K562 (cell line): ENCODE measurements around the gene ST14. TPM values are rescaled to one million over a fixed set of nuclear protein-coding genes. Genes with fewer than 3 reads are reported as not detected.

ENCODE experiments used
- ATAC-seq: fragments of 200-7000 bp; cut with Tn5 transposase; 3 replicates; pipeline ENCODE4 v1.9.1; 2020; ENCODE audit warnings: moderate library complexity
- BruUV-seq: library from RNA; stranded (reverse); fragments of 400-500 nt; replicated peaks from 2 replicates; lab custom pipeline; 2021; lab: Mats Ljungman, UMichigan
- CTCF ChIA-PET: fragments of 300-600 bp; formaldehyde crosslinking; extraction: SDS; loops from one replicate; lab custom pipeline; 2021; ENCODE audit warnings: low intra/inter-chr PET ratio; lab: Yijun Ruan, JAX
- POLR2A ChIA-PET: fragments of 300-600, 350-650 bp; sonication (Branson Sonifier 250); formaldehyde crosslinking; extraction: SDS; loops from one replicate; lab custom pipeline; 2021; ENCODE audit warnings: antibody characterized with exemption, inconsistent platforms; lab: Yijun Ruan, JAX
- DNase-seq, 4 experiments: peaks; one replicate each; pipeline versions ENCODE4 v3.0.0 to v3.0.0-alpha.2; 2011 to 2018; ENCODE audit warnings: low spot score in 3 of 4, mixed read lengths in 3 of 4; ENCODE audit errors: extremely low read depth in 1 of 4
- FAIRE-seq: peaks from 2 replicates; lab custom pipeline; 2011; peaks lifted over from hg19 to GRCh38; lab: Jason Lieb, UNC
- H2AFZ ChIP-seq: 2 replicates; pipeline ENCODE4 v1.6.0; 2011; ENCODE audit warnings: low read depth, low read length, control low read depth, inconsistent platforms
- H3K27ac ChIP-seq: fragments of 200-600 bp; 3 replicates; pipeline ENCODE4 v1.8.0; 2011; ENCODE audit warnings: low read depth, mild to moderate bottlenecking, control low read depth, inconsistent platforms, low read length, moderate library complexity, mixed read lengths; ENCODE audit errors: extremely low read depth
- H3K27me3 ChIP-seq, 2 experiments: fragments of 300-600 bp in 1 of 2; 2 replicates in 1 of 2; 3 replicates in 1 of 2; pipeline versions ENCODE4 v1.6.0 to v1.8.0; 2011; ENCODE audit warnings: inconsistent platforms in 2 of 2, low read length in 2 of 2, mild to moderate bottlenecking in 1 of 2, mixed read lengths in 1 of 2, moderate library complexity in 1 of 2; ENCODE audit not compliant: control insufficient read depth in 2 of 2, insufficient read depth in 2 of 2
- H3K36me3 ChIP-seq: fragments of 300-600 bp; 3 replicates; pipeline ENCODE4 v1.8.0; 2011; ENCODE audit warnings: mild to moderate bottlenecking, low read length, inconsistent platforms; ENCODE audit not compliant: control insufficient read depth, insufficient read depth
- H3K4me1 ChIP-seq, 2 experiments: fragments of 200-600 bp in 1 of 2; replicated peaks in 1 of 2; 2 replicates in 1 of 2; 3 replicates in 1 of 2; pipeline versions ENCODE4 v1.5.1 to v1.8.0; 2011; ENCODE audit warnings: inconsistent platforms in 2 of 2, low read length in 2 of 2, mild to moderate bottlenecking in 1 of 2, mixed read lengths in 1 of 2, moderate library complexity in 1 of 2; ENCODE audit not compliant: control insufficient read depth in 2 of 2, insufficient read depth in 2 of 2
- H3K4me2 ChIP-seq: 2 replicates; pipeline ENCODE4 v1.6.1; 2011; ENCODE audit warnings: low read length, control low read depth, inconsistent platforms, mixed read lengths; ENCODE audit not compliant: insufficient read depth
- H3K4me3 ChIP-seq: fragments of 200-600 bp; sonication (generic), shearing (Covaris generic); 2 replicates; pipeline ENCODE4 v1.5.1; 2016; ENCODE audit warnings: control low read depth, inconsistent platforms
- H3K79me2 ChIP-seq: fragments of 200-600 bp; 3 replicates; pipeline ENCODE4 v1.8.0; 2011; ENCODE audit warnings: low read length, inconsistent platforms; ENCODE audit not compliant: control insufficient read depth, insufficient read depth
- H3K9ac ChIP-seq, 2 experiments: 2 replicates each; pipeline versions ENCODE4 v1.6.0 to v1.6.1; 2011; ENCODE audit warnings: low read depth in 2 of 2, low read length in 2 of 2, control low read depth in 1 of 2, inconsistent platforms in 1 of 2, mild to moderate bottlenecking in 1 of 2, mixed read lengths in 1 of 2; ENCODE audit not compliant: insufficient read depth in 1 of 2
- H3K9me1 ChIP-seq: one replicate; pipeline ENCODE4 v1.6.0; 2011; ENCODE audit warnings: inconsistent platforms, mild to moderate bottlenecking, low read length, moderate library complexity; ENCODE audit not compliant: control insufficient read depth, insufficient read depth
- H3K9me3 ChIP-seq: replicated peaks from 2 replicates; pipeline ENCODE4 v1.5.1; 2011; ENCODE audit warnings: low read depth, low read length, inconsistent platforms; ENCODE audit not compliant: control insufficient read depth, insufficient read depth
- H4K20me1 ChIP-seq: replicated peaks from 2 replicates; pipeline ENCODE4 v1.6.1; 2011; ENCODE audit warnings: low read length, inconsistent platforms, mixed read lengths; ENCODE audit not compliant: control insufficient read depth, insufficient read depth
- BRD9 ChIP-seq: fragments of 450-650 bp; IDR thresholded peaks from 2 replicates; pipeline ENCODE4 v1.6.1; 2018; ENCODE audit warnings: low read depth; ENCODE audit not compliant: partially characterized antibody
- MGA ChIP-seq: fragments of 450-650 bp; IDR thresholded peaks from 2 replicates; pipeline ENCODE4 v1.6.1; 2016; ENCODE audit warnings: mild to moderate bottlenecking, moderate library complexity
- MITF ChIP-seq: IDR thresholded peaks from 2 replicates; pipeline ENCODE4 v1.6.1; 2014; ENCODE audit warnings: antibody characterized with exemption
- NFXL1 ChIP-seq: fragments of 450-650 bp; formaldehyde crosslinking; IDR thresholded peaks from 2 replicates; pipeline ENCODE4 v1.4.0; 2021; ENCODE audit warnings: mild to moderate bottlenecking
- PHF20 ChIP-seq: fragments of 450-650 bp; IDR thresholded peaks from 2 replicates; pipeline ENCODE4 v1.6.1; 2018; ENCODE audit not compliant: partially characterized antibody
- SP1 ChIP-seq: sonication (generic); formaldehyde crosslinking; IDR thresholded peaks from 2 replicates; pipeline ENCODE4 v1.8.1; 2022; ENCODE audit warnings: mild to moderate bottlenecking, missing genetic modification reagents
- ZNF431 ChIP-seq: sonication (generic); formaldehyde crosslinking; IDR thresholded peaks from 2 replicates; pipeline ENCODE4 v1.8.0; 2022; ENCODE audit warnings: mild to moderate bottlenecking, missing genetic modification reagents
- ZNF445 ChIP-seq: fragments of 250-450 bp; sonication (Bioruptor Pico); IDR thresholded peaks from 2 replicates; pipeline ENCODE4 v1.4.0; 2020; ENCODE audit warnings: low read depth, mild to moderate bottlenecking, moderate library complexity
- WGBS: fragments of 100-300 bp; shearing (Covaris generic); methylation state at CpG from one replicate; pipeline ENCODE4 v1.1.6; 2016; ENCODE audit warnings: low coverage, mixed read lengths; ENCODE audit not compliant: insufficient coverage; ENCODE audit errors: missing lambda C conversion rate; 5-methylcytosine and 5-hydroxymethylcytosine counted together
- in situ Hi-C: fragments of 300-500 bp; cut with MboI; formaldehyde crosslinking; loops from 4 replicates; pipeline ENCODE4 v1.15.0; 2018; ENCODE audit warnings: inconsistent platforms, mixed read lengths
- intact Hi-C: fragments of 100-400 bp; cut with micrococcal nuclease; formaldehyde crosslinking; loops from 2 replicates; pipeline ENCODE4 v1.14.2; 2022
- polyA plus RNA-seq, 8 experiments: library from polyadenylated mRNA; depleted of rRNA in 4 of 8; stranded (reverse) in 5 of 8; unstranded in 3 of 8; fragments of >200 nt; fragmentation: Nextera tagmentation in 2 of 8; fragmentation: Illumina TruSeq in 1 of 8; extraction: Ambion mirVana in 2 of 8; extraction: Trizol in 1 of 8; gene quantifications; 2 replicates each; pipeline versions ENCODE4 v1.2.1 to v1.2.3, GENCODE V29; 2011 to 2014; ENCODE audit warnings: inconsistent platforms in 1 of 8, missing spikeins in 1 of 8
- total RNA-seq, 7 experiments: library from RNA; depleted of rRNA in 6 of 7; stranded (reverse); fragments of >200 nt in 6 of 7; fragmentation: Illumina TruSeq in 2 of 7; extraction: Trizol in 2 of 7; gene quantifications; 2 replicates each; pipeline versions ENCODE4 v1.2.1 to v1.2.3, GENCODE V29; 2011 to 2021; ENCODE audit warnings: low replicate concordance in 1 of 7

ST14 gene
- total and polyA plus RNA-seq, 9 of the 15 experiments (the other 6 are each of a cell fraction or from before 2014, with no cell fraction given) = 0.08 to 0.20 TPM; not detected in 7

- ChIA-PET CTCF (no interaction called here), POLR2A (no interaction called here)
- H3K9ac ChIP-seq = no peak overlapping the region
- no peaks in the 10 kb centered on the region for H3K4me1 ChIP-seq
- DNase-seq (no peak), ATAC-seq (no peak), FAIRE-seq (no peak)
- H3K36me3 ChIP-seq = peaks cover 67% of the 10 kb centered on the region
- H3K27ac ChIP-seq = no peak overlapping the region
- in situ Hi-C loops = no loop called here
- H3K4me2 ChIP-seq = no peak overlapping the region
- H3K9me1 ChIP-seq = peaks cover 4% of the 10 kb centered on the region
- H3K4me3 ChIP-seq = no peak overlapping the region
- intact Hi-C loops = no loop called here
- 0 out of 2 replicates have a peak, but pooled peaks cover 3% of the 10 kb centered on the region for H4K20me1 ChIP-seq
- no peaks in the 10 kb centered on the region for H3K9me3 ChIP-seq
- H3K27me3 ChIP-seq = no peaks in the 10 kb centered on the region
- H2AFZ ChIP-seq = no peak overlapping the region
- WGBS = 84% methylated on average over 10 of the region's 10 CpGs
- no TSS peak for BruUV-seq
- TF ChIP-seq PHF20 (no peak), ZNF431 (CRISPR knock-in tag) (no peak), MGA (no peak), SP1 (CRISPR knock-in tag) (no peak), BRD9 (no peak), NFXL1 (no peak), MITF (no peak), ZNF445 (CRISPR knock-in tag) (no peak)
- H3K79me2 ChIP-seq = no peaks in the 10 kb centered on the region
Observed at GRCh38 chr11:130144141-130144540, 15.4 kb upstream of the ST14 start.
